ENCODE results near the gene MGMT.

MGMT gene

DNA sequence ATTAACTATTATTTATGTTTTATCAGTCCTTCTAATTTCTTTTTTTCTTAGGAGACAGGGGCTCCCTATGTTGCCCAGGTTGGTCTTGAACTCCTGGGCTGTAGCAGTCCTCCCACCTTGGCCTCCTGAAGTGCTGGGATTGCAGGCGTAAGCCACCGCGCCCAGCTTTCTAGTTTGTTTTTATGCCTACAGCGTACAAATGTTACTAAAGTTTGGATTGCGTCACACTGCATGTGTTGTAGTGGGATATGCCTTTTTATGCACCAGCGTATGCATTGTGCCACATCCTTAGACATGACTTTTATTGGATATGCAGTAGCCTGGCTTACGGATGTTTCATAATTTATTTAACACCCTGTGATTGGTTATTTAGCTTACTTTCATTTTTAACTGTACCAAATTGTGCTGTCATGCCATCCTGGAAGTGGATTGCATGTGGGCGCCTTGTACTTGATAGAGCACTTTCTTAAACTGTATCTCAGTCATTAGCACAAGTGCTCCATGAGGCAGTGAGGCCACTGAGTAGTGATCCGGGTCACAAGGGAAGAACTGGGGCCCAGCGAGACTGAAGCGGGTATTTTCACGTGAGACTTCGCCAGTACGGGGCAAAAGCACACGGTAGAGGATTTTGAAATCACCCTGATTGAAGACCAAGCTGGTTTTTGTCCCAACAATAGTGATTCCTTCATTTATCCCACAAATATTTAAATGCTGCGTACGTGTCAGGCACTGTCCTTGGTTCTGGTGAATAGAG, 165.0 kb downstream of the MGMT start:
- no peak for DNase-seq (ENCODE audit: extremely low read depth, low read depth)
- TF ChIP-seq, protein P1, sequence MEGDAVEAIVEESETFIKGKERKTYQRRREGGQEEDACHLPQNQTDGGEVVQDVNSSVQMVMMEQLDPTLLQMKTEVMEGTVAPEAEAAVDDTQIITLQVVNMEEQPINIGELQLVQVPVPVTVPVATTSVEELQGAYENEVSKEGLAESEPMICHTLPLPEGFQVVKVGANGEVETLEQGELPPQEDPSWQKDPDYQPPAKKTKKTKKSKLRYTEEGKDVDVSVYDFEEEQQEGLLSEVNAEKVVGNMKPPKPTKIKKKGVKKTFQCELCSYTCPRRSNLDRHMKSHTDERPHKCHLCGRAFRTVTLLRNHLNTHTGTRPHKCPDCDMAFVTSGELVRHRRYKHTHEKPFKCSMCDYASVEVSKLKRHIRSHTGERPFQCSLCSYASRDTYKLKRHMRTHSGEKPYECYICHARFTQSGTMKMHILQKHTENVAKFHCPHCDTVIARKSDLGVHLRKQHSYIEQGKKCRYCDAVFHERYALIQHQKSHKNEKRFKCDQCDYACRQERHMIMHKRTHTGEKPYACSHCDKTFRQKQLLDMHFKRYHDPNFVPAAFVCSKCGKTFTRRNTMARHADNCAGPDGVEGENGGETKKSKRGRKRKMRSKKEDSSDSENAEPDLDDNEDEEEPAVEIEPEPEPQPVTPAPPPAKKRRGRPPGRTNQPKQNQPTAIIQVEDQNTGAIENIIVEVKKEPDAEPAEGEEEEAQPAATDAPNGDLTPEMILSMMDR (IDR thresholded peaks at IDR 0.05; ENCODE audit: low read depth, low read length, missing control alignments): no peak
- no peak overlapping the region for H3K4me3 ChIP-seq (replicated peaks; ENCODE audit: low read depth, low read length)

DNA sequence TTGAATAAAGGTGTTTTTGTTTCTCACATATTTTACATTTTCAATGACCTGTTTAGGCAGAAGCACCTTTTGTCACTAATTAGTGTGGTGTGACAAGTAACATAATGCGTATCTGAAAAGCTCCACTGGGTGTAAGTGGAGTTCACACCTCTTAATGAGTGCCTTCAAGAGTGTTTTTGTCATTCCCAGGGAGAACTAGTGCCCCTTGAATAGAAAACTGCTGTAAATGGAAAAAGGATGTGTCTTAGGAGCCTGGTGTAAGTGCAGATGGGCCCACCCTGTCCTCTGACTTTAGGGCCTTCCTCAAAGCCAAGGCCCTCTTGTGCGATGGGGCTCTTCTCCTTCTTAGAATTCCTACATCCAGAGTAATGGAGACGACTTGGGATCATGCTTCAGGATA, 170.0 kb downstream of the MGMT start:
- TF ChIP-seq, protein P1 (IDR thresholded peaks at IDR 0.05; ENCODE audit: low read depth, low read length, missing control alignments): no peak
- H3K4me3 ChIP-seq (replicated peaks; ENCODE audit: low read depth, low read length): no peak overlapping the region
- no peak for DNase-seq (ENCODE audit: extremely low read depth, low read depth)

- no peak for DNase-seq (ENCODE audit: extremely low read depth, low read depth)
- TF ChIP-seq, protein P1 (IDR thresholded peaks at IDR 0.05; ENCODE audit: low read depth, low read length, missing control alignments): no peak
- H3K4me3 ChIP-seq (replicated peaks; ENCODE audit: low read depth, low read length): no peak overlapping the region
These were observed 170.8 kb downstream of the MGMT start for GRCh38 chr10:129637846-129638245.

- no peak for DNase-seq (ENCODE audit: extremely low read depth, low read depth)
- TF ChIP-seq, protein P1 (IDR thresholded peaks at IDR 0.05; ENCODE audit: low read depth, low read length, missing control alignments): no peak
- no peak overlapping the region for H3K4me3 ChIP-seq (replicated peaks; ENCODE audit: low read depth, low read length)
These were observed 174.3 kb downstream of the MGMT start for GRCh38 chr10:129641351-129641750.

DNA sequence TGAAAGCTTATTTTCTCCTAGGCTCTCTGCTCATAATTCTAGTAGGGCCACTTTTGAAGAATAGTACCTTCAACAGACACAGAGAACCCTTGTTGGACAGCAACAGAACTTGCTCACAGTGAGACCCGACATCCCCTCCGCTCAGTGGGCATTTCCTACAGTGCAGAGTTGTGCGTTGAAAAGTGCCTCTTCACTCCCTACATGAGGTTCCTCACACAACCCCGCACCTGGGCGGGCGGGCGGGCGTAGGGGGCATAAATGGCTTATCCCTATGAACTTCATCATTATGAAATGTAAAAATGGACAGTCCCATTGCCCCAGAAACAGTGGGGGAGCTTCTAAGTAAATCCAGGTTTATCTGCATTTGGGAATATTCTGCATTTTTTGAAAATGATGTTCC, 174.9 kb downstream of the MGMT start:
- no peak overlapping the region for H3K4me3 ChIP-seq (replicated peaks; ENCODE audit: low read depth, low read length)
- no peak for DNase-seq (ENCODE audit: extremely low read depth, low read depth)
- TF ChIP-seq, protein P1 (IDR thresholded peaks at IDR 0.05; ENCODE audit: low read depth, low read length, missing control alignments): no peak

GRCh38 chr10:129642427-129642826, 175.4 kb downstream of the MGMT start:
- TF ChIP-seq, protein P1 (IDR thresholded peaks at IDR 0.05; ENCODE audit: low read depth, low read length, missing control alignments): no peak
- DNase-seq (ENCODE audit: extremely low read depth, low read depth): no peak
- no peak overlapping the region for H3K4me3 ChIP-seq (replicated peaks; ENCODE audit: low read depth, low read length)

- DNase-seq (ENCODE audit: extremely low read depth, low read depth): no peak
- no peak overlapping the region for H3K4me3 ChIP-seq (replicated peaks; ENCODE audit: low read depth, low read length)
- TF ChIP-seq, protein P1 (IDR thresholded peaks at IDR 0.05; ENCODE audit: low read depth, low read length, missing control alignments): no peak
These were observed 176.2 kb downstream of the MGMT start for GRCh38 chr10:129643266-129643665.

Measured in HFF-Myc (cell line).